ENCODE measurements around the gene NHS.

Gene NHS

DNA sequence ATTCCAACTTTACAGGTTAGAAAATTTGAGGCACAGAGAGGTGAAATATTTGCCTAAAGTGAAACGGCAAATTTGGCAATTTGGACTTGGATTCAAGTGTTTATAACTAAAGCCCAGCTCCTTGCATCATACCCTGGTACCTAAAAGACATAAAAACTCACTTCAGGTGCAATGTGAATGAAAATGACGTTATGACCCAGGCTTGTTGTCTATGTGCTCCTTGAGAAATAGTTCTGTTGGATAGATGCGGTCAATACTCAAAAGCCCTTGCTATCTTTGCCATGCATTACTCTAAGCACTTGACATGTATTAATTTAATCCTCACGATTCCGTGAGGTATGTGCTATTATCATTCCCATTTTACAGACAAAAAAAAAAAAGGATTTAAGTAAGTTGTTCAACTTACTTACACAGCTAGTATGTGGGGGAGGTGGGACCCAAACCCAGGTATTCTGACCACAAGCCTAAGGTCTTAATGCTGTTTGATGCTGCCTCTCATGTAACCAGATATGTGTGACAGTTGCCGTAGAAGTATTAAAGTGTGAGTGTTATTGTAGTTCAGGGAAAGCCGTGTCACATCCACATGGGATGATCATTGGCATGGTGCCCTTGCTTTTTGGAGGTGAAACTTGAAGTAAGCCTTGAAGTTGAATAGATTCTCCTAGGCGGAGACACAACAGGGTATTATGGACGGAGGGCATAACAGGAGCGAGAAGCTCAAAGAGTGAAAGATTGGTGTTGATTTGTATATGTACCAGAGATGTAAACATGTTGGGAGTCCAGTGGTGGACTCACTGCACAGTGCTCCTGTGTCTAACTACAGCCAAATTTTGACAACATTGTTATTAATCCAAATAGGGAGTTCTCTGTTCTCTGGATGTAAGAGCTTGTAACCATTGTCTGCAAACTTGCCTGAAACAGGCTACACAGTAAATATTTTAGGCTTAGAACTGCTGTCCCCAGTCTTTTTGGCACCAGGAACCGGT, 365.4 kb downstream of the NHS start:
- no peak for TF ChIP-seq POLR2AphosphoS5 (IDR thresholded peaks at IDR 0.05; ENCODE audit: low read depth, low read length)
- no peak for TF ChIP-seq FOXP2 (optimal IDR thresholded peaks at IDR 0.05; ENCODE audit: borderline replicate concordance, extremely low read depth, extremely low read length, insufficient read depth)
- no peak for TF ChIP-seq TAF1 (IDR thresholded peaks at IDR 0.05; ENCODE audit: borderline replicate concordance, insufficient read depth, low read length)
- TF ChIP-seq, protein P1, sequence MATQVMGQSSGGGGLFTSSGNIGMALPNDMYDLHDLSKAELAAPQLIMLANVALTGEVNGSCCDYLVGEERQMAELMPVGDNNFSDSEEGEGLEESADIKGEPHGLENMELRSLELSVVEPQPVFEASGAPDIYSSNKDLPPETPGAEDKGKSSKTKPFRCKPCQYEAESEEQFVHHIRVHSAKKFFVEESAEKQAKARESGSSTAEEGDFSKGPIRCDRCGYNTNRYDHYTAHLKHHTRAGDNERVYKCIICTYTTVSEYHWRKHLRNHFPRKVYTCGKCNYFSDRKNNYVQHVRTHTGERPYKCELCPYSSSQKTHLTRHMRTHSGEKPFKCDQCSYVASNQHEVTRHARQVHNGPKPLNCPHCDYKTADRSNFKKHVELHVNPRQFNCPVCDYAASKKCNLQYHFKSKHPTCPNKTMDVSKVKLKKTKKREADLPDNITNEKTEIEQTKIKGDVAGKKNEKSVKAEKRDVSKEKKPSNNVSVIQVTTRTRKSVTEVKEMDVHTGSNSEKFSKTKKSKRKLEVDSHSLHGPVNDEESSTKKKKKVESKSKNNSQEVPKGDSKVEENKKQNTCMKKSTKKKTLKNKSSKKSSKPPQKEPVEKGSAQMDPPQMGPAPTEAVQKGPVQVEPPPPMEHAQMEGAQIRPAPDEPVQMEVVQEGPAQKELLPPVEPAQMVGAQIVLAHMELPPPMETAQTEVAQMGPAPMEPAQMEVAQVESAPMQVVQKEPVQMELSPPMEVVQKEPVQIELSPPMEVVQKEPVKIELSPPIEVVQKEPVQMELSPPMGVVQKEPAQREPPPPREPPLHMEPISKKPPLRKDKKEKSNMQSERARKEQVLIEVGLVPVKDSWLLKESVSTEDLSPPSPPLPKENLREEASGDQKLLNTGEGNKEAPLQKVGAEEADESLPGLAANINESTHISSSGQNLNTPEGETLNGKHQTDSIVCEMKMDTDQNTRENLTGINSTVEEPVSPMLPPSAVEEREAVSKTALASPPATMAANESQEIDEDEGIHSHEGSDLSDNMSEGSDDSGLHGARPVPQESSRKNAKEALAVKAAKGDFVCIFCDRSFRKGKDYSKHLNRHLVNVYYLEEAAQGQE (IDR thresholded peaks at IDR 0.05; ENCODE audit: insufficient read depth in 1 of 2, low read depth in 2 of 2, low read length in 2 of 2), result no peak
- TF ChIP-seq SIN3A (IDR thresholded peaks at IDR 0.05; ENCODE audit: borderline replicate concordance, insufficient read depth, low read length), result no peak

DNA sequence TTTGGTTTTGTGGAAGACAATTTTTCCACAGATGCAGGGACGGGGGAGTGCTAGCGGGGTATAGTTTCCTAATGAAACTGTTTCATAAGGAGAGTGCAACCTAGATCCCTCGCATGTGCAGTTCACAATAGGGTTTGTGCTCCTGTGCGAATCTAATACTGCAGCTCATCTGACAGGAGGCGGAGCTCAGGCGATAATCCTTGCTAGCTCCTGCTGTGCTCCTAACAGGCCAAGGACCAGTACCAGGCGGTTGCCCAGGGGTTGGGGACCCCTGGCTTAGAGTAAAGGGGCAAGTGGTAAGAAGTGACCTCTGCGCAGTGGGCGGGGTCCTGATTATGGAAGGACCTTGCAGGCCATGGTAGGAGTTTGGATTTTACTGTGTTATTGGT, 366.1 kb downstream of the NHS start:
- TF ChIP-seq, protein P1 (IDR thresholded peaks at IDR 0.05; ENCODE audit: insufficient read depth in 1 of 2, low read depth in 2 of 2, low read length in 2 of 2), result no peak
- TF ChIP-seq POLR2AphosphoS5 (IDR thresholded peaks at IDR 0.05; ENCODE audit: low read depth, low read length) (no peak), FOXP2 (optimal IDR thresholded peaks at IDR 0.05; ENCODE audit: borderline replicate concordance, extremely low read depth, extremely low read length, insufficient read depth) (no peak), SIN3A (IDR thresholded peaks at IDR 0.05; ENCODE audit: borderline replicate concordance, insufficient read depth, low read length) (no peak), TAF1 (IDR thresholded peaks at IDR 0.05; ENCODE audit: borderline replicate concordance, insufficient read depth, low read length) (no peak)

DNA sequence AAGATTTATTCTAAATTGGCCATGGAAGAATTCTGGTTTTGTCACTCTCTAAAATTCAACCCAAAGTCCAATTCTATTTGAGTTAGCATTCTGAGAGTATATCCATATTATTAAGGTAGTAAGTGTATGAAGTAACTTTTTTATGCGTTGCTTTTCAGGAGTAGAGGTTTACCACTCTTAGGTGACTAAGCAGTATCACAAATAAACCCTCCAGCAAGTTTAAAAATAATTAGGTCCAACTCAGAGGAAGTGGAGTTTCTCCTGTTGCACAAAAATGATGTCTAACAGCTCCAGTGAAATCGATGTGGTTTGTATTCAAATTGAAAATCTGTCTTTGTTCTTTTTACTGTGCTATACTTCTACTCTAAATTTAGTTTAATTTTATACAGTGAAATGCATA, 368.9 kb downstream of the NHS start:
- no peak for TF ChIP-seq TAF1 (IDR thresholded peaks at IDR 0.05; ENCODE audit: borderline replicate concordance, insufficient read depth, low read length)
- TF ChIP-seq, protein P1 (IDR thresholded peaks at IDR 0.05; ENCODE audit: insufficient read depth in 1 of 2, low read depth in 2 of 2, low read length in 2 of 2), result no peak
- TF ChIP-seq SIN3A (IDR thresholded peaks at IDR 0.05; ENCODE audit: borderline replicate concordance, insufficient read depth, low read length), result no peak
- TF ChIP-seq POLR2AphosphoS5 (IDR thresholded peaks at IDR 0.05; ENCODE audit: low read depth, low read length), result no peak
- no peak for TF ChIP-seq FOXP2 (optimal IDR thresholded peaks at IDR 0.05; ENCODE audit: borderline replicate concordance, extremely low read depth, extremely low read length, insufficient read depth)

DNA sequence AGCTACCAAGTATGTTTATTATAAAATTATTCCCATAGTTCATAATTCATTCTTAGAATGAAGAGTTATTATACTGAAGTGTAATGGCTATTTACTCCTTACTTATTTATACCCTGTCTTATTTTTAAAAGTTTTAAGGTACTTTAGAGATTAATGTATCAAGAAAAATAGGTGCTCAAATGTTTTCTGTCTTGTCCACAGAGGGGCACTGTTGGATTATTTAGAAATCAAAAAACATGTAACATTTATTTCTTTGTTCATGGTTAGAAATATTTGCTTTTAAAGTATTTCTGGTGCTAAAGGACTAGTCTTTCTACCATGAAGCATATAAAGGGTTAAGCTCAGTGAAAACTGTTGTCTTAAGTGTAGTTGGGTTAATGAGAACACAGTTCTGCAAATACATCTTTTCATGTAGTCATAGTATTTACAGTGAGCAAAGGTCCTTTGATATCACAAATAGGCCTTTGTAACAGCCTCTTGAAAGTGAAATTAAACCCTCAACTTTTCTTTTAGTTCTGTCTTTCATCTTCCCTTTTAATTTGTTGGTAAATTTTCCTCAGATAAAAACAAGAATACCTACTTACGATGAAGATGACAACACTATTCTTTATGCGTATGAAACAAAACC, 370.0 kb downstream of the NHS start:
- TF ChIP-seq POLR2AphosphoS5 (IDR thresholded peaks at IDR 0.05; ENCODE audit: low read depth, low read length) (no peak), SIN3A (IDR thresholded peaks at IDR 0.05; ENCODE audit: borderline replicate concordance, insufficient read depth, low read length) (no peak), FOXP2 (optimal IDR thresholded peaks at IDR 0.05; ENCODE audit: borderline replicate concordance, extremely low read depth, extremely low read length, insufficient read depth) (no peak), TAF1 (IDR thresholded peaks at IDR 0.05; ENCODE audit: borderline replicate concordance, insufficient read depth, low read length) (no peak)
- TF ChIP-seq, protein P1 (IDR thresholded peaks at IDR 0.05; ENCODE audit: insufficient read depth in 1 of 2, low read depth in 2 of 2, low read length in 2 of 2), result no peak

Measured in PFSK-1 (cell line).